GM23248 (cell line): ENCODE data around the gene SLC2A4. TPM values are rescaled to one million over a fixed set of nuclear protein-coding genes. Genes with fewer than 3 reads are reported as not detected.

ENCODE experiments used
- DNase-seq: peaks from one replicate; pipeline ENCODE4 v3.0.0-alpha.2; 2015
- H2AFZ ChIP-seq: fragments of 200-600 bp; sonication (generic); 2 replicates; pipeline ENCODE4 v1.6.1; 2016; ENCODE audit warnings: antibody characterized with exemption
- H3F3A ChIP-seq: fragments of 200-600 bp; sonication (generic); 2 replicates; pipeline ENCODE4 v1.6.1; 2016; ENCODE audit warnings: mild to moderate bottlenecking, antibody characterized with exemption, mixed run types; ENCODE audit not compliant: insufficient read depth
- H3K27ac ChIP-seq: fragments of 200-600 bp; sonication (generic); 2 replicates; pipeline ENCODE4 v1.5.1; 2016; ENCODE audit warnings: mild to moderate bottlenecking
- H3K27me3 ChIP-seq: fragments of 200-600 bp; sonication (generic); replicated peaks from 2 replicates; pipeline ENCODE4 v1.6.1; 2016; ENCODE audit warnings: mild to moderate bottlenecking; ENCODE audit not compliant: insufficient read depth
- H3K36me3 ChIP-seq: fragments of 200-600 bp; sonication (generic); 2 replicates; pipeline ENCODE4 v1.6.1; 2016; ENCODE audit warnings: low read depth, mild to moderate bottlenecking
- H3K4me1 ChIP-seq: fragments of 200-600 bp; sonication (generic); 2 replicates; pipeline ENCODE4 v1.6.1; 2016; ENCODE audit warnings: mild to moderate bottlenecking; ENCODE audit not compliant: insufficient read depth
- H3K4me2 ChIP-seq: fragments of 200-600 bp; sonication (generic); one replicate; pipeline ENCODE4 v1.6.1; 2016; ENCODE audit warnings: mild to moderate bottlenecking; ENCODE audit not compliant: unreplicated experiment
- H3K4me3 ChIP-seq: fragments of 200-600 bp; sonication (generic); 2 replicates; pipeline ENCODE4 v1.5.1; 2016; ENCODE audit warnings: mild to moderate bottlenecking
- H3K79me2 ChIP-seq: fragments of 200-600 bp; sonication (generic); 2 replicates; pipeline ENCODE4 v1.6.1; 2016; ENCODE audit warnings: mild to moderate bottlenecking; ENCODE audit not compliant: insufficient read depth
- H3K9ac ChIP-seq: fragments of 200-600 bp; sonication (generic); 2 replicates; pipeline ENCODE4 v1.6.1; 2016; ENCODE audit warnings: mild to moderate bottlenecking
- H3K9me2 ChIP-seq: fragments of 200-600 bp; sonication (generic); 2 replicates; pipeline ENCODE4 v1.6.1; 2016; ENCODE audit warnings: mixed run types, mild to moderate bottlenecking, moderate library complexity; ENCODE audit not compliant: insufficient read depth
- H3K9me3 ChIP-seq: fragments of 200-600 bp; sonication (generic); one replicate; pipeline ENCODE4 v1.6.1; 2017; ENCODE audit warnings: low read depth
- H4K20me1 ChIP-seq: fragments of 200-600 bp; sonication (generic); 2 replicates; pipeline ENCODE4 v1.6.0; 2016; ENCODE audit not compliant: insufficient read depth
- EZH2 ChIP-seq: fragments of 200-600 bp; sonication (generic); IDR thresholded peaks from 2 replicates; pipeline ENCODE4 v1.6.1; 2018; ENCODE audit warnings: antibody characterized with exemption, mild to moderate bottlenecking; ENCODE audit not compliant: insufficient read depth, poor library complexity, severe bottlenecking
- EZH2phosphoT487 ChIP-seq: fragments of 200-600 bp; sonication (generic); IDR thresholded peaks from 2 replicates; pipeline ENCODE4 v1.6.1; 2018; ENCODE audit warnings: antibody characterized with exemption, moderate library complexity, mild to moderate bottlenecking, low read depth; ENCODE audit not compliant: insufficient read depth
- WGBS, 2 experiments: methylation state at CpG; one replicate each; pipeline ENCODE4 v1.1.6; 2015 to 2017; ENCODE audit warnings: low lambda C conversion rate in 2 of 2, low coverage in 1 of 2; ENCODE audit errors: missing lambda C conversion rate in 2 of 2; 5-methylcytosine and 5-hydroxymethylcytosine counted together
- in situ Hi-C: fragments of 300-500 bp; cut with MboI; formaldehyde crosslinking; loops from 2 replicates; pipeline ENCODE4 v1.15.0; 2020
- polyA plus RNA-seq: library from polyadenylated mRNA; unstranded; fragments of >200 nt; fragmentation: Nextera tagmentation; extraction: Ambion mirVana; gene quantifications from 2 replicates; pipeline ENCODE4 v1.2.1, GENCODE V29; 2016
- total RNA-seq: library from RNA; depleted of rRNA; stranded (reverse); fragments of >200 nt; shearing (Covaris generic); gene quantifications from 2 replicates; pipeline ENCODE4 v1.2.3, GENCODE V29; 2014

The SLC2A4 gene
- total and polyA plus RNA-seq, 2 experiments from 2014 or later: 0.08 TPM; not detected in 1

- Histone ChIP-seq H3K36me3 (peaks cover 12% of the 10 kb centered on the region), H3K27ac (peak overlapping the region; percentile 99), H3K79me2 (peaks cover 84% of the 10 kb centered on the region), H3K4me3 (peak overlapping the region; percentile 97), H3K9me3 (no peaks in the 10 kb centered on the region), H3K4me1 (peaks cover 13% of the 10 kb centered on the region), H3F3A (peaks cover 4% of the 10 kb centered on the region; the same call in 1 of the 2 replicates), H2AFZ (peak overlapping the region; percentile 34), H3K4me2 (peak overlapping the region; percentile 92), H4K20me1 (no peaks in the 10 kb centered on the region), H3K9me2 (no peaks in the 10 kb centered on the region), H3K27me3 (no peaks in the 10 kb centered on the region), H3K9ac (peak overlapping the region; percentile 96)
- in situ Hi-C loops: no loop called here
- TF ChIP-seq EZH2phosphoT487 (no peak), EZH2 (no peak)
- DNase-seq: peak; percentile 37
- 0 to 1% methylated on average over 32 to 55 of the region's 55 CpGs for WGBS, 2 experiments
Measured at GRCh38 chr17:7250695-7251627, 30.6 kb upstream of the SLC2A4 start.

GRCh38 chr17:7251661-7252175 is 29.8 kb upstream of the SLC2A4 start, which contains the start of gene CTDNEP1:
TSS of gene CTDNEP1 (minus strand) at chr17:7251734. CDS start at chr17:7251296, 438 bp downstream.
- Histone ChIP-seq H3K36me3 (peaks cover 20% of the 10 kb centered on the region), H3F3A (peaks cover 4% of the 10 kb centered on the region; the same call in 1 of the 2 replicates), H3K27me3 (no peaks in the 10 kb centered on the region), H3K4me3 (peak within 1 kb of the TSS; percentile 97), H3K79me2 (peaks cover 77% of the 10 kb centered on the region), H4K20me1 (no peaks in the 10 kb centered on the region), H3K4me1 (peaks cover 13% of the 10 kb centered on the region), H3K4me2 (peak within 1 kb of the TSS; percentile 94), H3K9ac (peak within 1 kb of the TSS; percentile 96), H3K9me2 (no peaks in the 10 kb centered on the region), H3K27ac (peak within 1 kb of the TSS; percentile 99), H2AFZ (peak within 1 kb of the TSS; percentile 89), H3K9me3 (no peaks in the 10 kb centered on the region)
- peak; percentile 99 for DNase-seq
- no peak for TF ChIP-seq EZH2
- no peak for TF ChIP-seq EZH2phosphoT487
- 0 to 2% methylated on average over 24 to 41 of the region's 41 CpGs for WGBS, 2 experiments
- in situ Hi-C loops: no loop called here

- H3K9me2 ChIP-seq: no peaks in the 10 kb centered on the region
- H3K4me3 ChIP-seq: peak within 1 kb of the TSS; percentile 97
- no peaks in the 10 kb centered on the region for H3K9me3 ChIP-seq
- H3K4me2 ChIP-seq: peak within 1 kb of the TSS; percentile 94
- H3K27ac ChIP-seq: peak within 1 kb of the TSS; percentile 99
- H3F3A ChIP-seq: peaks cover 4% of the 10 kb centered on the region; the same call in 1 of the 2 replicates
- H3K79me2 ChIP-seq: peaks cover 70% of the 10 kb centered on the region
- H3K36me3 ChIP-seq: peaks cover 22% of the 10 kb centered on the region
- H4K20me1 ChIP-seq: no peaks in the 10 kb centered on the region
- 3 to 4% methylated on average over 48 to 55 of the region's 55 CpGs for WGBS, 2 experiments
- peak; percentile 95 for DNase-seq
- no peaks in the 10 kb centered on the region for H3K27me3 ChIP-seq
- peak within 1 kb of the TSS; percentile 89 for H2AFZ ChIP-seq
- peaks cover 13% of the 10 kb centered on the region for H3K4me1 ChIP-seq
- TF ChIP-seq EZH2phosphoT487 (no peak), EZH2 (no peak)
- H3K9ac ChIP-seq: peak within 1 kb of the TSS; percentile 96
- in situ Hi-C loops: no loop called here
Measured at GRCh38 chr17:7252176-7253043, 29.1 kb upstream of the SLC2A4 start, which contains the start of gene ELP5. TSS of gene ELP5 (plus strand) at chr17:7252215. CDS start at chr17:7252551, 336 bp downstream.

GRCh38 chr17:7253082-7253481 is 28.4 kb upstream of the SLC2A4 start:
- in situ Hi-C loops: no loop called here
- peak overlapping the region; percentile 99 for H3K27ac ChIP-seq
- peak overlapping the region; percentile 89 for H2AFZ ChIP-seq

More at GRCh38 chr17:7253082-7253481, 28.4 kb upstream of the SLC2A4 start:
- H3K9me3 ChIP-seq: no peaks in the 10 kb centered on the region
- peaks cover 13% of the 10 kb centered on the region for H3K4me1 ChIP-seq
- no peak for TF ChIP-seq EZH2phosphoT487
- TF ChIP-seq EZH2: no peak
- no peaks in the 10 kb centered on the region for H4K20me1 ChIP-seq
- H3F3A ChIP-seq: peaks cover 4% of the 10 kb centered on the region; the same call in 1 of the 2 replicates
- peak overlapping the region; percentile 94 for H3K4me2 ChIP-seq
- DNase-seq: no peak
- H3K36me3 ChIP-seq: peaks cover 22% of the 10 kb centered on the region
- WGBS, 2 experiments: 80 to 81% methylated on average over 5 of the region's 5 CpGs
- peak overlapping the region; percentile 96 for H3K9ac ChIP-seq
- no peaks in the 10 kb centered on the region for H3K27me3 ChIP-seq
- peak overlapping the region; percentile 97 for H3K4me3 ChIP-seq
- peaks cover 63% of the 10 kb centered on the region for H3K79me2 ChIP-seq
- H3K9me2 ChIP-seq: no peaks in the 10 kb centered on the region
